ENCODE results near the gene DYNLRB1. TPM values are rescaled to one million over a fixed set of nuclear protein-coding genes. Genes with fewer than 3 reads are reported as not detected.

The DYNLRB1 gene
- total and polyA plus RNA-seq, 2 of the 13 experiments (the other 11 are each of a cell fraction or from before 2014, with no cell fraction given), result 140 to 244 TPM

DNA sequence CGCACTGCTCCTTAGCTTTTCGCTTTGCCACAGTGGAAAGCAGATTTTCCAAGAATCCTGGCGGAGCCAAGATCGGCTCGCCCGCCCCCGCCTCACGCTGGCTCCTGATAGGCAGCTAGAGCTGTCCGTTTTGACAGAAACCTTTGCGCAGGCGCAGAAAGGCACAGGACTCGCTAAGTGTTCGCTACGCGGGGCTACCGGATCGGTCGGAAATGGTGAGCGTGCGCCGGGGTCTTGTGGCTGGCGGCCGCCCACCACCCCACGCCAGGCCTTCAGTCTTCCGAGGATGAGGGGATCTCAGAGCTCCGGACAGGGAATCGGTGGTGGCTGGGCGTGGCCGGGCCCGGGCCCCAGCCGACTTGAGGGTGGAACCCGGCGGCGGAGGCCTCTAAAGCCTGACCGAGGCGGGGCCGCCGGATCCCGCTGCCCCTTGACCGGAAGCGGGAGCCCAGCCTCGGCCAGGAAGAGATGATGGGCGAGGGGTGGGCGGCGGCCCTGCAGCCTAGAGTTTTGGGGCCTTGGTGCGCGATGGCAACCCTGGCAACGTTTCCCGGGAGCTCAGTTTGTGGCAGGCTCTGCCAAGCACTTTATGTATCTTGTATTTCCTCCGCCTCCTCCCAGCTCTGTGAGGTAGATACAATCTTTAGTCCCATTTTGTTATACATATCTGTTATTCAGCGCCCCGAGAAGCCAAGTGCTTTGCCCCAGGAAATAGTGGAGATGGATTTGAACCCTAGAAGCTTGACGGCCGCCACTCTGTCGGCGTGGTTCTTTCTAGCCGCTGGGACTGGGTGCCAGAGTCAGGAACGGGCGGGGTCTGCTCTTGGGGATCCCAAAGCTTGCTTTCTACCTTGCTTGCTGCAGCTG, at the start of gene DYNLRB1 (continued):
- TF ChIP-seq, protein P1, sequence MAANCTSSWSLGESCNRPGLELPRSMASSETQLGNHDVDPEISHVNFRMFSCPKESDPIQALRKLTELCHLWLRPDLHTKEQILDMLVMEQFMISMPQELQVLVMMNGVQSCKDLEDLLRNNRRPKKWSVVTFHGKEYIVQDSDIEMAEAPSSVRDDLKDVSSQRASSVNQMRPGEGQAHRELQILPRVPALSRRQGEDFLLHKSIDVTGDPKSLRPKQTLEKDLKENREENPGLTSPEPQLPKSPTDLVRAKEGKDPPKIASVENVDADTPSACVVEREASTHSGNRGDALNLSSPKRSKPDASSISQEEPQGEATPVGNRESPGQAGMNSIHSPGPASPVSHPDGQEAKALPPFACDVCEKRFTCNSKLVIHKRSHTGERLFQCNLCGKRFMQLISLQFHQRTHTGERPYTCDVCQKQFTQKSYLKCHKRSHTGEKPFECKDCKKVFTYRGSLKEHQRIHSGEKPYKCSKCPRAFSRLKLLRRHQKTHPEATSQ (CRISPR knock-in tag; IDR thresholded peaks at IDR 0.05; ENCODE audit: borderline replicate concordance), result peak; percentile 84
- TF ChIP-seq, protein P2, sequence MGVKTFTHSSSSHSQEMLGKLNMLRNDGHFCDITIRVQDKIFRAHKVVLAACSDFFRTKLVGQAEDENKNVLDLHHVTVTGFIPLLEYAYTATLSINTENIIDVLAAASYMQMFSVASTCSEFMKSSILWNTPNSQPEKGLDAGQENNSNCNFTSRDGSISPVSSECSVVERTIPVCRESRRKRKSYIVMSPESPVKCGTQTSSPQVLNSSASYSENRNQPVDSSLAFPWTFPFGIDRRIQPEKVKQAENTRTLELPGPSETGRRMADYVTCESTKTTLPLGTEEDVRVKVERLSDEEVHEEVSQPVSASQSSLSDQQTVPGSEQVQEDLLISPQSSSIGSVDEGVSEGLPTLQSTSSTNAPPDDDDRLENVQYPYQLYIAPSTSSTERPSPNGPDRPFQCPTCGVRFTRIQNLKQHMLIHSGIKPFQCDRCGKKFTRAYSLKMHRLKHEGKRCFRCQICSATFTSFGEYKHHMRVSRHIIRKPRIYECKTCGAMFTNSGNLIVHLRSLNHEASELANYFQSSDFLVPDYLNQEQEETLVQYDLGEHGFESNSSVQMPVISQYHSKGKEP (CRISPR knock-in tag; IDR thresholded peaks at IDR 0.05), result peak; percentile 88; the same call in 1 of the 2 replicates
- peak; percentile 99 for TF ChIP-seq ELF4 (CRISPR knock-in tag; IDR thresholded peaks at IDR 0.05; ENCODE audit: borderline replicate concordance)
- TF ChIP-seq, protein P3, sequence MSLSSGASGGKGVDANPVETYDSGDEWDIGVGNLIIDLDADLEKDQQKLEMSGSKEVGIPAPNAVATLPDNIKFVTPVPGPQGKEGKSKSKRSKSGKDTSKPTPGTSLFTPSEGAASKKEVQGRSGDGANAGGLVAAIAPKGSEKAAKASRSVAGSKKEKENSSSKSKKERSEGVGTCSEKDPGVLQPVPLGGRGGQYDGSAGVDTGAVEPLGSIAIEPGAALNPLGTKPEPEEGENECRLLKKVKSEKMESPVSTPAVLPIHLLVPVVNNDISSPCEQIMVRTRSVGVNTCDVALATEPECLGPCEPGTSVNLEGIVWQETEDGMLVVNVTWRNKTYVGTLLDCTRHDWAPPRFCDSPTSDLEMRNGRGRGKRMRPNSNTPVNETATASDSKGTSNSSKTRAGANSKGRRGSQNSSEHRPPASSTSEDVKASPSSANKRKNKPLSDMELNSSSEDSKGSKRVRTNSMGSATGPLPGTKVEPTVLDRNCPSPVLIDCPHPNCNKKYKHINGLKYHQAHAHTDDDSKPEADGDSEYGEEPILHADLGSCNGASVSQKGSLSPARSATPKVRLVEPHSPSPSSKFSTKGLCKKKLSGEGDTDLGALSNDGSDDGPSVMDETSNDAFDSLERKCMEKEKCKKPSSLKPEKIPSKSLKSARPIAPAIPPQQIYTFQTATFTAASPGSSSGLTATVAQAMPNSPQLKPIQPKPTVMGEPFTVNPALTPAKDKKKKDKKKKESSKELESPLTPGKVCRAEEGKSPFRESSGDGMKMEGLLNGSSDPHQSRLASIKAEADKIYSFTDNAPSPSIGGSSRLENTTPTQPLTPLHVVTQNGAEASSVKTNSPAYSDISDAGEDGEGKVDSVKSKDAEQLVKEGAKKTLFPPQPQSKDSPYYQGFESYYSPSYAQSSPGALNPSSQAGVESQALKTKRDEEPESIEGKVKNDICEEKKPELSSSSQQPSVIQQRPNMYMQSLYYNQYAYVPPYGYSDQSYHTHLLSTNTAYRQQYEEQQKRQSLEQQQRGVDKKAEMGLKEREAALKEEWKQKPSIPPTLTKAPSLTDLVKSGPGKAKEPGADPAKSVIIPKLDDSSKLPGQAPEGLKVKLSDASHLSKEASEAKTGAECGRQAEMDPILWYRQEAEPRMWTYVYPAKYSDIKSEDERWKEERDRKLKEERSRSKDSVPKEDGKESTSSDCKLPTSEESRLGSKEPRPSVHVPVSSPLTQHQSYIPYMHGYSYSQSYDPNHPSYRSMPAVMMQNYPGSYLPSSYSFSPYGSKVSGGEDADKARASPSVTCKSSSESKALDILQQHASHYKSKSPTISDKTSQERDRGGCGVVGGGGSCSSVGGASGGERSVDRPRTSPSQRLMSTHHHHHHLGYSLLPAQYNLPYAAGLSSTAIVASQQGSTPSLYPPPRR (CRISPR knock-in tag; IDR thresholded peaks at IDR 0.05; ENCODE audit: borderline replicate concordance), result no peak
- no peak for TF ChIP-seq PHF5A (CRISPR knock-in tag; IDR thresholded peaks at IDR 0.05; ENCODE audit: low read depth, unreplicated experiment)
- 0 out of 2 replicates have a peak, but pooled peaks have one; percentile 35 for TF ChIP-seq SOX13 (IDR thresholded peaks at IDR 0.05)
- peak in 1 of 2 experiments; percentile 47; a peak in 2 of 4 replicates for TF ChIP-seq SOX13 (CRISPR knock-in tag; conservative IDR thresholded peaks at IDR 0.05 in 1 of 2, IDR thresholded peaks at IDR 0.05 in 1 of 2)
- peak; percentile 76 for TF ChIP-seq FIP1L1 (IDR thresholded peaks at IDR 0.05; ENCODE audit: borderline replicate concordance, insufficient read depth, low read depth, low read length)
- TF ChIP-seq RXRB (CRISPR knock-in tag; IDR thresholded peaks at IDR 0.05; ENCODE audit: borderline replicate concordance), result peak; percentile 55; the same call in 1 of the 2 replicates
- TF ChIP-seq, protein P4, sequence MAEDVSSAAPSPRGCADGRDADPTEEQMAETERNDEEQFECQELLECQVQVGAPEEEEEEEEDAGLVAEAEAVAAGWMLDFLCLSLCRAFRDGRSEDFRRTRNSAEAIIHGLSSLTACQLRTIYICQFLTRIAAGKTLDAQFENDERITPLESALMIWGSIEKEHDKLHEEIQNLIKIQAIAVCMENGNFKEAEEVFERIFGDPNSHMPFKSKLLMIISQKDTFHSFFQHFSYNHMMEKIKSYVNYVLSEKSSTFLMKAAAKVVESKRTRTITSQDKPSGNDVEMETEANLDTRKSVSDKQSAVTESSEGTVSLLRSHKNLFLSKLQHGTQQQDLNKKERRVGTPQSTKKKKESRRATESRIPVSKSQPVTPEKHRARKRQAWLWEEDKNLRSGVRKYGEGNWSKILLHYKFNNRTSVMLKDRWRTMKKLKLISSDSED (CRISPR knock-in tag; IDR thresholded peaks at IDR 0.05), result no peak
- TF ChIP-seq, protein P5, sequence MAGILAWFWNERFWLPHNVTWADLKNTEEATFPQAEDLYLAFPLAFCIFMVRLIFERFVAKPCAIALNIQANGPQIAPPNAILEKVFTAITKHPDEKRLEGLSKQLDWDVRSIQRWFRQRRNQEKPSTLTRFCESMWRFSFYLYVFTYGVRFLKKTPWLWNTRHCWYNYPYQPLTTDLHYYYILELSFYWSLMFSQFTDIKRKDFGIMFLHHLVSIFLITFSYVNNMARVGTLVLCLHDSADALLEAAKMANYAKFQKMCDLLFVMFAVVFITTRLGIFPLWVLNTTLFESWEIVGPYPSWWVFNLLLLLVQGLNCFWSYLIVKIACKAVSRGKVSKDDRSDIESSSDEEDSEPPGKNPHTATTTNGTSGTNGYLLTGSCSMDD (CRISPR knock-in tag; IDR thresholded peaks at IDR 0.05), result 0 out of 2 replicates have a peak, but pooled peaks have one; percentile 16
- TF ChIP-seq, protein P6, sequence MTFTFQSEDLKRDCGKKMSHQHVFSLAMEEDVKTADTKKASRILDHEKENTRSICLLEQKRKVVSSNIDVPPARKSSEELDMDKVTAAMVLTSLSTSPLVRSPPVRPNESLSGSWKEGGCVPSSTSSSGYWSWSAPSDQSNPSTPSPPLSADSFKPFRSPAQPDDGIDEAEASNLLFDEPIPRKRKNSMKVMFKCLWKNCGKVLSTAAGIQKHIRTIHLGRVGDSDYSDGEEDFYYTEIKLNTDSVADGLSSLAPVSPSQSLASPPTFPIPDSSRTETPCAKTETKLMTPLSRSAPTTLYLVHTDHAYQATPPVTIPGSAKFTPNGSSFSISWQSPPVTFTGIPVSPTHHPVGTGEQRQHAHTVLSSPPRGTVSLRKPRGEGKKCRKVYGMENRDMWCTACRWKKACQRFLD (CRISPR knock-in tag; IDR thresholded peaks at IDR 0.05; ENCODE audit: borderline replicate concordance), result peak; percentile 84; the same call in 1 of the 2 replicates
- TF ChIP-seq ZNF350 (CRISPR knock-in tag; IDR thresholded peaks at IDR 0.05; ENCODE audit: borderline replicate concordance, low read depth), result peak; percentile 93; the same call in 1 of the 2 replicates

All from HepG2 (cell line).